Endothelial cell of umbilical vein (primary cell): ENCODE results near the gene CDK2. TPM values are rescaled to one million over a fixed set of nuclear protein-coding genes. Genes with fewer than 3 reads are reported as not detected.
A peak's percentile ranks its signal among the peaks of the same experiment; 100 is the strongest.

Source experiments
- BruUV-seq: library from RNA; stranded (reverse); fragments of 400-500 nt; replicated peaks from 2 replicates; lab custom pipeline; 2021; lab: Mats Ljungman, UMichigan
- CTCF ChIA-PET: fragments of 300-600, 350-600 bp; sonication (Branson Sonifier 250); formaldehyde crosslinking; loops from one replicate; lab custom pipeline; 2021; ENCODE audit warnings: antibody characterized with exemption, inconsistent platforms; lab: Charles Lee
- POLR2A ChIA-PET: fragments of 300-600, 350-600 bp; sonication (Branson Sonifier 250); formaldehyde crosslinking; loops from one replicate; lab custom pipeline; 2021; ENCODE audit warnings: antibody characterized with exemption, inconsistent platforms; lab: Charles Lee
- DNase-seq: peaks from one replicate; pipeline ENCODE4 v3.0.0-alpha.2; 2011; ENCODE audit warnings: low read depth, low spot score
- FAIRE-seq: peaks from 2 replicates; lab custom pipeline; 2011; peaks lifted over from hg19 to GRCh38; lab: Jason Lieb, UNC
- H2AFZ ChIP-seq: 2 replicates; pipeline ENCODE4 v1.6.0; 2012; ENCODE audit warnings: low read depth, low read length, control low read depth, inconsistent platforms
- H3K27ac ChIP-seq: 2 replicates; pipeline ENCODE4 v1.5.1; 2011; ENCODE audit warnings: low read depth, mild to moderate bottlenecking, control low read depth, low read length, moderate library complexity; ENCODE audit not compliant: insufficient read depth
- H3K27me3 ChIP-seq, 2 experiments: 2 replicates each; pipeline versions ENCODE4 v1.6.0 to v1.6.1; 2011; ENCODE audit warnings: low read length in 2 of 2, mixed read lengths in 1 of 2; ENCODE audit not compliant: control insufficient read depth in 2 of 2, insufficient read depth in 2 of 2
- H3K36me3 ChIP-seq, 2 experiments: 2 replicates in 1 of 2; 3 replicates in 1 of 2; pipeline ENCODE4 v1.5.1; 2011; ENCODE audit warnings: low read length in 2 of 2, mild to moderate bottlenecking in 1 of 2, moderate library complexity in 1 of 2; ENCODE audit not compliant: control insufficient read depth in 2 of 2, insufficient read depth in 2 of 2; ENCODE audit errors: extremely low read depth in 1 of 2
- H3K4me1 ChIP-seq: 3 replicates; pipeline ENCODE4 v1.5.1; 2011; ENCODE audit warnings: mild to moderate bottlenecking, low read length; ENCODE audit not compliant: control insufficient read depth, insufficient read depth; ENCODE audit errors: extremely low read depth
- H3K4me2 ChIP-seq: 2 replicates; pipeline ENCODE4 v1.6.1; 2011; ENCODE audit warnings: low read length, control low read depth, mixed read lengths; ENCODE audit not compliant: insufficient read depth
- H3K4me3 ChIP-seq, 3 experiments: fragments of 200-600 bp in 1 of 3; sonication (generic), shearing (Covaris generic) in 1 of 3; replicated peaks in 1 of 3; 2 replicates each; pipeline ENCODE4 v1.5.1; 2011 to 2016; ENCODE audit warnings: control low read depth in 3 of 3, low read length in 3 of 3, mild to moderate bottlenecking in 2 of 3, inconsistent platforms in 1 of 3, low read depth in 1 of 3, moderate library complexity in 1 of 3; ENCODE audit not compliant: insufficient read depth in 1 of 3
- H3K79me2 ChIP-seq: 2 replicates; pipeline ENCODE4 v1.6.0; 2012; ENCODE audit warnings: low read length, inconsistent platforms; ENCODE audit not compliant: control insufficient read depth, insufficient read depth
- H3K9ac ChIP-seq: replicated peaks from 2 replicates; pipeline ENCODE3; 2011; ENCODE audit warnings: low read length, control low read depth; ENCODE audit not compliant: insufficient read depth; ENCODE audit errors: extremely low read depth
- H3K9me1 ChIP-seq: replicated peaks from 3 replicates; pipeline ENCODE4 v1.6.0; 2011; ENCODE audit warnings: mild to moderate bottlenecking, low read length; ENCODE audit not compliant: control insufficient read depth, insufficient read depth; ENCODE audit errors: extremely low read depth
- H3K9me3 ChIP-seq: replicated peaks from 2 replicates; pipeline ENCODE4 v1.5.1; 2012; ENCODE audit warnings: low read length, inconsistent platforms; ENCODE audit not compliant: control insufficient read depth, insufficient read depth
- H4K20me1 ChIP-seq: replicated peaks from 2 replicates; pipeline ENCODE3; 2011; ENCODE audit warnings: mild to moderate bottlenecking, low read length; ENCODE audit not compliant: control insufficient read depth, insufficient read depth; ENCODE audit errors: extremely low read depth
- EZH2 ChIP-seq: IDR thresholded peaks from 2 replicates; pipeline ENCODE4 v1.6.1; 2012; ENCODE audit warnings: borderline replicate concordance, low read depth, mild to moderate bottlenecking, moderate library complexity, low read length, inconsistent platforms; ENCODE audit not compliant: severe bottlenecking
- FOS ChIP-seq: IDR thresholded peaks from 2 replicates; pipeline ENCODE4 v1.6.1; 2011; ENCODE audit warnings: mild to moderate bottlenecking, low read length, moderate library complexity, borderline replicate concordance; ENCODE audit not compliant: insufficient read depth
- JUN ChIP-seq: IDR thresholded peaks from 2 replicates; pipeline ENCODE4 v1.6.1; 2011; ENCODE audit warnings: borderline replicate concordance, low read depth; ENCODE audit not compliant: insufficient read length, insufficient read depth
- MAX ChIP-seq: IDR thresholded peaks from 2 replicates; pipeline ENCODE4 v1.6.1; 2011; ENCODE audit not compliant: insufficient read depth, insufficient read length
- POLR2A ChIP-seq: IDR thresholded peaks from 2 replicates; pipeline ENCODE4 v1.6.1; 2012; ENCODE audit warnings: low read depth, mild to moderate bottlenecking, control low read depth, low read length
- POLR2AphosphoS5 ChIP-seq: IDR thresholded peaks from 2 replicates; pipeline ENCODE4 v1.6.1; 2012; ENCODE audit warnings: low read depth, mild to moderate bottlenecking, control low read depth, low read length, moderate library complexity; ENCODE audit not compliant: insufficient read depth
- dilution Hi-C: fragments of 300-500 bp; cut with MboI; formaldehyde crosslinking; loops from one replicate; pipeline ENCODE4 v1.15.0; 2019; ENCODE audit warnings: low sequenced_read_pairs; ENCODE audit not compliant: extremely low pct_ligation_motif_present
- intact Hi-C: fragments of 100-400 bp; cut with micrococcal nuclease; formaldehyde crosslinking; loops from one replicate; pipeline ENCODE4 v1.10.0; 2022
- polyA plus RNA-seq, 4 experiments: library from polyadenylated mRNA; depleted of rRNA in 3 of 4; stranded (reverse) in 3 of 4; unstranded in 1 of 4; fragments of >200 nt; gene quantifications; 2 replicates each; pipeline versions ENCODE4 v1.2.1 to v1.2.3, GENCODE V29; 2011 to 2012; ENCODE audit warnings: missing spikeins in 1 of 4
- total RNA-seq: library from RNA; stranded (reverse); gene quantifications from 2 replicates; pipeline ENCODE4 v1.2.3, GENCODE V29; 2021

The CDK2 gene
- total and polyA plus RNA-seq, 2 donors (not counting 3 experiments of a cell fraction or from before 2014, with no cell fraction given) = 46.7 to 69.8 TPM

GRCh38 chr12:55932551-55932910 lies 34.1 kb upstream of the CDK2 start:
- intact Hi-C loops = loop anchor here (1.0 to 5.0 kb wide), 4 partner anchors 8 to 110 kb away; partner anchors contain the start of gene RPS26
- H3K9me3 ChIP-seq = no peaks in the 10 kb centered on the region
- peak overlapping the region; percentile 77 for H3K4me2 ChIP-seq
- ChIA-PET CTCF (interaction anchor here (1.0 to 2.9 kb wide), 8 partner anchors 7 to 208 kb away, joined by 3 to 37 read pairs (median 4); no protein-coding TSS in a partner anchor), POLR2A (no interaction called here)
- H4K20me1 ChIP-seq = no peaks in the 10 kb centered on the region
- FAIRE-seq (peak; percentile 72), DNase-seq (peak; percentile 45)
- H3K4me1 ChIP-seq = peaks cover 33% of the 10 kb centered on the region
- TSS peak; percentile 32 for BruUV-seq
- TF ChIP-seq MAX = no peak
- TF ChIP-seq POLR2AphosphoS5 = no peak
- TF ChIP-seq JUN = no peak
- no peak for TF ChIP-seq EZH2
- no peak for TF ChIP-seq FOS
- no peak for TF ChIP-seq POLR2A
- H3K27ac ChIP-seq = no peak overlapping the region
- peak overlapping the region; percentile 53 to 93 (median 70) for H3K4me3 ChIP-seq
- H2AFZ ChIP-seq = peak overlapping the region; percentile 60
- H3K79me2 ChIP-seq = peaks cover 3% of the 10 kb centered on the region
- H3K36me3 ChIP-seq = peaks cover 0 to 3% of the 10 kb centered on the region in 2 experiments
- H3K9ac ChIP-seq = peak overlapping the region; percentile 52
- dilution Hi-C loops = no loop called here
- no peaks in the 10 kb centered on the region for H3K9me1 ChIP-seq
- H3K27me3 ChIP-seq = no peaks in the 10 kb centered on the region

GRCh38 chr12:55933169-55933798 lies 33.3 kb upstream of the CDK2 start:
- Histone ChIP-seq H2AFZ (no peak overlapping the region), H3K79me2 (no peaks in the 10 kb centered on the region), H3K4me1 (peaks cover 29% of the 10 kb centered on the region), H3K27ac (no peak overlapping the region), H3K27me3 (no peaks in the 10 kb centered on the region), H3K4me2 (peak overlapping the region; percentile 77), H3K9me3 (no peaks in the 10 kb centered on the region), H3K4me3 (peak overlapping the region in 1 of 3 experiments; percentile 70), H4K20me1 (no peaks in the 10 kb centered on the region), H3K9ac (no peak overlapping the region), H3K36me3 (peaks cover 0 to 5% of the 10 kb centered on the region in 2 experiments), H3K9me1 (no peaks in the 10 kb centered on the region)
- intact Hi-C loops (loop anchor here (2.0 to 5.0 kb wide), 3 partner anchors 40 to 109 kb away; partner anchors contain the start of gene RPS26), dilution Hi-C loops (no loop called here)
- POLR2A ChIA-PET = interaction anchor here (0.9 kb wide), 1 partner anchor 104 kb away, joined by 8 read pairs; the partner anchor contains the start of gene DNAJC14
- CTCF ChIA-PET = interaction anchor here (0.7 to 2.6 kb wide), 14 partner anchors 9 to 277 kb away, joined by 3 to 17 read pairs (median 4); partner anchors contain the start of genes DNAJC14 and RAB5B
- TF ChIP-seq FOS (no peak), POLR2A (peak; percentile 53)
- no TSS peak for BruUV-seq
- peak; percentile 60 for DNase-seq
- peak; percentile 96 for FAIRE-seq
